Stimulated activated CD4-positive, alpha-beta T cell treated with anti-CD3 and anti-CD28 coated beads, Interleukin-4, amount 100 ng/mL, for 48 hours (primary cell): ENCODE measurements around the gene PLD2.

Experiments
- DNase-seq, 2 donors: peaks; one replicate each; pipeline ENCODE4 v3.0.0-alpha.2; 2020; ENCODE audit warnings: low read depth in 2 of 2

Gene PLD2

GRCh38 chr17:4806777-4807604 lies at the start of gene PLD2:
Gene PLD2 (plus strand): TSS chr17:4807152. CDS start chr17:4807773, 621 bp downstream.
- peak; percentile 81 to 90 for DNase-seq

GRCh38 chr17:4759776-4760236 lies 47.1 kb upstream of the PLD2 start:
- no peak for DNase-seq

GRCh38 chr17:4764595-4764994 lies 42.4 kb upstream of the PLD2 start:
- DNase-seq: no peak

- DNase-seq: no peak
Observed at GRCh38 chr17:4766201-4766600, 40.8 kb upstream of the PLD2 start.

- no peak for DNase-seq
Observed at GRCh38 chr17:4766723-4767122, 40.2 kb upstream of the PLD2 start.

- no peak for DNase-seq
Observed at GRCh38 chr17:4768298-4768697, 38.7 kb upstream of the PLD2 start.

GRCh38 chr17:4769628-4770027 lies 37.3 kb upstream of the PLD2 start:
- no peak for DNase-seq

GRCh38 chr17:4771519-4772234 lies 35.3 kb upstream of the PLD2 start, which contains the start of gene TM4SF5:
Gene TM4SF5 (plus strand): TSS chr17:4771886. CDS start chr17:4771923, 37 bp downstream.
- no peak for DNase-seq

GRCh38 chr17:4772235-4772613 lies 34.7 kb upstream of the PLD2 start:
- no peak for DNase-seq

- no peak for DNase-seq
Observed at GRCh38 chr17:4777969-4778760, 28.8 kb upstream of the PLD2 start.

- DNase-seq: no peak
Observed at GRCh38 chr17:4780325-4780955, 26.5 kb upstream of the PLD2 start.

GRCh38 chr17:4782652-4783051 lies 24.3 kb upstream of the PLD2 start:
- no peak for DNase-seq

- no peak for DNase-seq
Observed at GRCh38 chr17:4785311-4786105, 21.4 kb upstream of the PLD2 start.

GRCh38 chr17:4786106-4786511 lies 20.8 kb upstream of the PLD2 start, which contains the start of gene VMO1:
Gene VMO1 (minus strand): TSS chr17:4786364. CDS start chr17:4786352, 12 bp downstream.
- DNase-seq: no peak

- no peak for DNase-seq
Observed at GRCh38 chr17:4786516-4786915, 20.4 kb upstream of the PLD2 start.

- DNase-seq: no peak
Observed at GRCh38 chr17:4788159-4788806, 18.7 kb upstream of the PLD2 start.

GRCh38 chr17:4788807-4789700 lies 17.9 kb upstream of the PLD2 start, which contains the start of gene GLTPD2:
Gene GLTPD2 (plus strand): TSS chr17:4788964. CDS start chr17:4789012, 48 bp downstream.
- no peak for DNase-seq

- DNase-seq: no peak
Observed at GRCh38 chr17:4789701-4789950, 17.3 kb upstream of the PLD2 start.
